ENCODE data around the gene RAI1. TPM values are rescaled to one million over a fixed set of nuclear protein-coding genes. Genes with fewer than 3 reads are reported as not detected.

Gene RAI1
- total RNA-seq, 3 donors from 2014 or later: 12.9 to 29.2 (median 17.0) TPM

DNA sequence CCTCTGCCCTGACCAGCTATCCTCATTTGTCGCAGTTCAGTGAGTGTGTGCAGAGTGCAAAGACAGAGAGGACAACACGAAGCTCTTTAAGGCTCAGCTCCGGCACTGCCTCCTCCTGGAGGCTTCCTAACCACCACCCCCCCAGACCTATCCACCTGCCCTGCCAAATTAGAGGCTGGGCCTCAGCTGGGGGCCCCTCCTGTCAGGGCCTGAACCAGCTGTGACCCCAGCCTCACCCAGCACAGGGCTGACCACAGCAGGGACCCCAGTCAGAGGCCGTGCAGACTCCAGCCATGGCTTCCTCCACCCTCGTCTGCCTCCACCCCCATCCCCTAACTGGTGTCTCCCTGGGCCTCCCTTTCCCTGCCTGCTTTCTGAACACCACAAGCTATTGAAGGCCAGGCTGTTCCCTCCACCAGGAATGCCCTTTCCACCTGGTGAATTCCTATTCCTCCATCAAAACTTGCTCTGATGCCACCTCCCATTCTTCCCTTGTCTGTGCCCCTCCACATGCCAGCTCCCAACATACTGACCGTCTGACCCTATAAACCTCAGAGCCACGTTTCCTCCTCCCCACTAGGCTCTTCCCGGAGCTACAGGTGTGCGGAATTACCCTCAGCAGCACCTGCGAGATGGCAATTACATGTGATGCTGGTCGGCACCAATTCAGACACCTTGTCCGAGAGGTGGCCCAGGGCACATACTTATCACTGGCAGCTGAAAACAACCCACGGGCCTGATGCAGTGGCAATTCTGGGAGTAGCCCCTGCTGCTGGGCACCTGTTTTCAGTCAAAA, 146.8 kb downstream of the RAI1 start:
- DNase-seq (no peak), ATAC-seq (peak; percentile 5)
- Histone ChIP-seq H3K36me3 (ENCODE audit: low read depth) (no peaks in the 10 kb centered on the region), H3K9me3 (no peaks in the 10 kb centered on the region), H3K4me3 (no peak overlapping the region), H3K4me1 (ENCODE audit: low read depth) (peaks cover 62% of the 10 kb centered on the region)
- TF ChIP-seq, protein P1, sequence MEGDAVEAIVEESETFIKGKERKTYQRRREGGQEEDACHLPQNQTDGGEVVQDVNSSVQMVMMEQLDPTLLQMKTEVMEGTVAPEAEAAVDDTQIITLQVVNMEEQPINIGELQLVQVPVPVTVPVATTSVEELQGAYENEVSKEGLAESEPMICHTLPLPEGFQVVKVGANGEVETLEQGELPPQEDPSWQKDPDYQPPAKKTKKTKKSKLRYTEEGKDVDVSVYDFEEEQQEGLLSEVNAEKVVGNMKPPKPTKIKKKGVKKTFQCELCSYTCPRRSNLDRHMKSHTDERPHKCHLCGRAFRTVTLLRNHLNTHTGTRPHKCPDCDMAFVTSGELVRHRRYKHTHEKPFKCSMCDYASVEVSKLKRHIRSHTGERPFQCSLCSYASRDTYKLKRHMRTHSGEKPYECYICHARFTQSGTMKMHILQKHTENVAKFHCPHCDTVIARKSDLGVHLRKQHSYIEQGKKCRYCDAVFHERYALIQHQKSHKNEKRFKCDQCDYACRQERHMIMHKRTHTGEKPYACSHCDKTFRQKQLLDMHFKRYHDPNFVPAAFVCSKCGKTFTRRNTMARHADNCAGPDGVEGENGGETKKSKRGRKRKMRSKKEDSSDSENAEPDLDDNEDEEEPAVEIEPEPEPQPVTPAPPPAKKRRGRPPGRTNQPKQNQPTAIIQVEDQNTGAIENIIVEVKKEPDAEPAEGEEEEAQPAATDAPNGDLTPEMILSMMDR (IDR thresholded peaks at IDR 0.05): no peak
- intact Hi-C loops (cut with DNase I, micrococcal nuclease): no loop called here

DNA sequence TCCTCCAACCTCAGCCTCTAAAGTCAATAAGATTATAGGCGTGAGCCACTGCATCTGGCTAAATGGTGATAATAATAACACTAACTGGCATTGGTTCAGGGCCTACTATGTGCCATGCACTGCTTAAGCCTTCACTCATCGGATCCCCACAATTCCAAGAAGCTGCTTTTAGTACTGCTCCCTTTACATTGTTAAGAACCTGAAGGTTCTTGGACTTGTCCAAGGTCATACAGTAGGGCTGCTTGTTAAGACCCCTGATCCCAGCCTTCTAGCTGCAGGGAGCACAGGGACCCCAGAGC, 149.0 kb downstream of the RAI1 start:
- ATAC-seq: no peak
- TF ChIP-seq, protein P1 (IDR thresholded peaks at IDR 0.05): no peak
- intact Hi-C loops (cut with DNase I, micrococcal nuclease): no loop called here
- peaks cover 56% of the 10 kb centered on the region for H3K4me1 ChIP-seq (ENCODE audit: low read depth)
- H3K36me3 ChIP-seq (ENCODE audit: low read depth): no peaks in the 10 kb centered on the region
- no peak for DNase-seq
- H3K4me3 ChIP-seq: no peak overlapping the region
- no peaks in the 10 kb centered on the region for H3K9me3 ChIP-seq

DNA sequence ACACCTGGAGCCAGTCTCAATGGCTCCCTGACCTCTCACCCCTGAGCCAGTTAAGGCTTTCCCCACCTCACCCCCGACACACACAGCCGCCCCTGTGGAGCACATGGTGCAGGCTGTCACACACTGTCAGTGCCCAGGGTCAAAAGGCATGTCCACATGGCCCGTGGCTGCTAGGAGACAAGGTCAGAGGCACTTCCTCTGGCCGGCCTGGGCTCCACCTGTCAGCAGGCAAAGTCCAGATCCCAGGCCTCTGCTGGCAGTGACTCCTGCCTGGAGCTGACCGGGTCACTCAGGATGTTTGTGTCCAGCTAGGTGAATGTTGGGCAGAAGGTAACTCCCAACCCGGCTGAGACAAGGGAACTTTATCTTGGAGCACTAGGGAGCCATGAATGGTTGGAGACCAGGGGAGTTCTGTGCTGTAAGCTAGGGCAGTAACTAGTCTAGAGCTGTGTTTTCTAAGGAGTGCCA, 149.5 kb downstream of the RAI1 start:
- Histone ChIP-seq H3K36me3 (ENCODE audit: low read depth) (no peaks in the 10 kb centered on the region), H3K9me3 (no peaks in the 10 kb centered on the region), H3K4me3 (no peak overlapping the region), H3K4me1 (ENCODE audit: low read depth) (peaks cover 56% of the 10 kb centered on the region)
- DNase-seq (peak in 2 of 3 donors; percentile 56 to 75), ATAC-seq (peak; percentile 79)
- TF ChIP-seq, protein P1 (IDR thresholded peaks at IDR 0.05): no peak
- intact Hi-C loops (cut with DNase I, micrococcal nuclease): no loop called here

DNA sequence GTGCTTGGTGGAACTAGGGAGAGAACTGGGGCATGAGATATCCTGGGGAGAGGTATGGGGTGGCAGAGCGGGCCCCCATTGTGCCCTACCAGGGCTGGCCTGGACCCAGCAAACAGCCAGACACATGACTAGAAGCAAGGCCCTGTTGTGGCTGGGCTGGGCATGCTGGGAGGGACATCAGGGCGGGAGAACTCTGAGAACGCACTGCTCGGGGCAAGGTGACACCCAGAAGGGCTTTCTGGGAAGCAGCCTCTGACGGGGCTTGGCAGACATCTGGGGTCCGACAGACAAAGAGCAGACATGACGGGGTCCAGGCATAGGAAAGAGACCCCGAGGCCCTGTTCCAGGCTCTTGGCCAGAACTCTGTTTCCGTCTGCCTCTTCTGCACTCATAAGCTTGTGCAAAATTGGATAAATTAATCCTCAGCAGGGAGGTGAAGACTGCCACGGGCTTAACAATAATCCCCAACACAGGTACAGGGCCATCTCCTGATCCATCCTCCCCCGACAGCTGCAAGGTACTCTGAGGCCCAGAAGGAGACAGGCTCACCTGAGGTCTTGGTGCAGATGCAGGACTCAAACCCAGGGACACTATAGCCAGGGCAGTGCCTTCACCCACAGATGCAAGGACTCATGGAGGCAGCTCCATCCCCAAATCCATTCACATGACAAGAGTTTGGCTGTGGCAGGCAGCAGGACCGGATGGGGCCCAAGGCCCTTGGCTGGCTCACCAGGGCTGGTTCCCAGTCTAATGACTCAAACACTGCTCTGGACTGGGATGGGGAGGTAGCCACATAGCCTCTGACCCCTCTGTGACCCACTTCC, 150.2 kb downstream of the RAI1 start:
- no peaks in the 10 kb centered on the region for H3K36me3 ChIP-seq (ENCODE audit: low read depth)
- TF ChIP-seq, protein P1 (IDR thresholded peaks at IDR 0.05): no peak
- ATAC-seq: no peak
- no peak for DNase-seq
- no peak overlapping the region for H3K4me3 ChIP-seq
- intact Hi-C loops (cut with DNase I, micrococcal nuclease): no loop called here
- no peaks in the 10 kb centered on the region for H3K9me3 ChIP-seq
- H3K4me1 ChIP-seq (ENCODE audit: low read depth): peaks cover 53% of the 10 kb centered on the region

DNA sequence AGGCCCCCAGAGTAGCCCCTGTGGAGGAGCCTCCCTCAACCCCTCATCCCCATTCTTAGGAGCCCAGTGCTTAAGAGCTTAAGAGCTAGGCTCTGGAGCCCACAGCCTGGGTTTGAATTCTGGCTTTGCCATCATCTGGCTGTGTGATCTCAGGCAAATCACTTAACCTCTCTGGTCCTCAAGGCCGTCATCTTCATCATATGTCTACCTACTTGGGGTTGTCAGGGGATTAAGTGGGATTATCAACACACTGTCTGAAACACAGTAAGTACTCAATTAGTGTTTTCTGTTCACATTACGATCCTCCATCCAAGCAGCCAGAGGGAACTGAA, 150.7 kb downstream of the RAI1 start:
- ATAC-seq: no peak

More for the DNA sequence above, 150.7 kb downstream of the RAI1 start:
- Histone ChIP-seq H3K9me3 (no peaks in the 10 kb centered on the region), H3K36me3 (ENCODE audit: low read depth) (no peaks in the 10 kb centered on the region), H3K4me3 (no peak overlapping the region), H3K4me1 (ENCODE audit: low read depth) (peaks cover 48% of the 10 kb centered on the region)
- DNase-seq: no peak
- TF ChIP-seq, protein P1 (IDR thresholded peaks at IDR 0.05): no peak
- intact Hi-C loops (cut with DNase I, micrococcal nuclease): no loop called here
